Ectodermal cell (in vitro differentiated cells): Measurements from ENCODE around the gene KIAA1958.
"Not testable (repeated sequence)": the region's sequence is repeated elsewhere in the genome, so short reads cannot be mapped to it uniquely, and the experiment has no call there.

ENCODE experiments used
- H3K27ac ChIP-seq: 2 replicates; pipeline ENCODE4 v1.7.0; 2013; ENCODE audit warnings: mild to moderate bottlenecking, low read depth, low read length; ENCODE audit not compliant: insufficient read depth, poor library complexity, severe bottlenecking
- H3K27me3 ChIP-seq: 2 replicates; pipeline ENCODE4 v1.7.0; 2013; ENCODE audit warnings: mild to moderate bottlenecking, low read length; ENCODE audit not compliant: insufficient read depth, control insufficient read depth, poor library complexity, severe bottlenecking
- H3K36me3 ChIP-seq: one replicate; pipeline ENCODE4 v1.7.0; 2013; ENCODE audit warnings: low read length; ENCODE audit not compliant: control insufficient read depth, insufficient read depth
- H3K4me1 ChIP-seq: one replicate; pipeline ENCODE4 v1.7.0; 2013; ENCODE audit warnings: low read length; ENCODE audit not compliant: control insufficient read depth, insufficient read depth
- H3K4me3 ChIP-seq: 2 replicates; pipeline ENCODE4 v1.7.0; 2013; ENCODE audit warnings: low read depth, low read length, control low read depth; ENCODE audit not compliant: insufficient read depth
- H3K9me3 ChIP-seq: 2 replicates; pipeline ENCODE4 v1.7.0; 2013; ENCODE audit warnings: mild to moderate bottlenecking, low read length, moderate library complexity; ENCODE audit not compliant: control insufficient read depth
- WGBS, 2 experiments: methylation state at CpG; one replicate each; pipeline ENCODE4 v1.1.7; 2013; ENCODE audit warnings: missing lambda C conversion rate in 2 of 2; 5-methylcytosine and 5-hydroxymethylcytosine counted together

KIAA1958 gene

DNA sequence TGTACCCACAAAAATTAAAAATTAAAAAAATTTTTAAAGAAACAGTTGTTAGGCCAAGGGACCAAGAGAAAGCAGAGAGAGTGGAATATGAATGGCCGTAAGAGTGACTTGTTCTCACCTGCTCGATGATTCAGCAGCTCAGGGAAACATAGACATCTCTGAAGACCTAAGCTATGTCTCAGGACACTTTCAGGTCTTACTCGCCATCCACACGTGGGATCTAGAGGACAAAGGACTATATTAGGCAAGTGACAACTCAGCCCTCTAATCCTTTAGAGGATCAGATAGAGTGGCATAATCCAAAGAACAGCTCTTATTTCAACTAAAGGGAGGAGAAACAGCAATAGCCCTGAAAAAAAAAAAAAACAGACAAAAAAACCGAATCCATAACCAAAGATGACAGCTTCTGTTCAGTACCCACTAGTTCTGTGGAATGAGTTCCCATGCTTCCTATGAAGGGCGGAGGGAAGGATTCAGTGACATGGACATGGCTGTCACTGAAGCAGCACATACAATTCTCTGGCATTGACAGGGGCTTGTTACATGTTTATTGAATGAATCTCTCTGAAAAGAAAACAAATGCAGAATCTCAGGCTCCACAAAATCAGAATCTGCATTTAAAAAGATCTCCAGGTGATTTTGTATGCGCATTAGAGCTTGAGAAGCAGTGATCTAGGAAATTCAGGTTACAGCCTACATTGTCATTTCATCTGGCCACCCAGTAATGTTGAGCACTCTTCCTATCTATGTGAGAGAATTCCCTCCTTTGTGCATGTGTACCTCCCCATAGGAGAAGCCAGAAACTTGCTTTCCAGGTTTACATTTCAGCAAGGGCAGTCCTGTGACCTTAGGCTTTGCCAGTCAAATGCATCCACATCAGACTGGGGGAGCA, 96.0 kb downstream of the KIAA1958 start:
- WGBS, 2 experiments, result 75% methylated on average over 7 of the region's 7 CpGs
- peaks cover 4% of the 10 kb centered on the region for H3K4me1 ChIP-seq
- no peaks in the 10 kb centered on the region for H3K9me3 ChIP-seq
- no peaks in the 10 kb centered on the region for H3K36me3 ChIP-seq
- H3K4me3 ChIP-seq, result no peak overlapping the region
- no peak overlapping the region for H3K27ac ChIP-seq
- no peaks in the 10 kb centered on the region for H3K27me3 ChIP-seq

DNA sequence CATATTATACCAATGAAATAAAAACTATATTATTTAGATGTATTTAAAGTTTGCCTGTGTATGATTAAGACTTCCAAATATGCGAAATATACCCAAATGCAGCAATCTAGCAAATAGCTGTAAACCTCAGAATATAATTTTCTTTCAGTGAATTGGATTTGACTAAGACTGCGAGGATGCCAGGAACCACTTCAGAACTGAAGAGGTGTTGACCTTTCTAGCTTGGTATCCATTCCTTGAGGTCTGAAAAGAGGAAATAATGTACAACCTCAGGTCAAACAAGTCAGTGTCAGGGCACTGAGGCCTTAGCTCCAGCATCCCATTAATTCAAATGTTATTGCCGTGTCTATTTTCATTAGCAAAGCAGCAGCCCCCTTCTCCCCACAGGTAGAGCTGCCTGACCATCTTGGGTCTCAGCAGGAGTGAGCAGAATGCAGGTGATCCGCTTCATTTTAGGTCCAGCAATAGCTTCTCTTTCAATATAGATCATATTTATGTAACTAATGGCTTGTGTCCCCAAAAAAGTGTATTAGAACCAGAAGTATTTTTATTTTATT, 100.0 kb downstream of the KIAA1958 start:
- 89 to 99% methylated on average over 3 to 4 of the region's 4 CpGs for WGBS, 2 experiments
- Histone ChIP-seq H3K27me3 (no peaks in the 10 kb centered on the region), H3K27ac (no peak overlapping the region), H3K4me3 (no peak overlapping the region), H3K9me3 (no peaks in the 10 kb centered on the region), H3K4me1 (no peaks in the 10 kb centered on the region), H3K36me3 (no peaks in the 10 kb centered on the region)

DNA sequence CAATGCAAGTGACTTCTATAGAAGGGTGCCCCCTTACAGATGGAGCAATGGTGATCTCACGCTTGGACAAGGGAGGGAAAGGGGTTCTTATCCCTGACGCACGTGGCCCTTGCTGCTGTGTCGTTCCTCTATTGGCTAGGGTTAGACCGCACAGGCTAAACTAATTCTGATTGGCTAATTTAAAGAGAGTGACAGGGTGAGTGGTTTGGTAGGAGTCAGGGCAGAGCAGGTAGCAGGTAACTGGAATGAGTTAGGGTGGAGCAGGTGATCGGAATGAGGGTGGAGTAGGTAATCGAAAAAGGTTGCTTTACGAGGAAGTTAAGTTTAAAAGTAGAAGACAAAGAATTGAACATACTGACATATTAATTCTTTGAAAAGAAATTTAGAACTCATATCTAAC, 105.2 kb downstream of the KIAA1958 start:
- not testable (repeated sequence) for H3K27me3 ChIP-seq, H3K4me3 ChIP-seq, H3K4me1 ChIP-seq, H3K27ac ChIP-seq, H3K9me3 ChIP-seq, H3K36me3 ChIP-seq
- WGBS, 2 experiments, result 89 to 94% methylated on average over 6 to 8 of the region's 8 CpGs

DNA sequence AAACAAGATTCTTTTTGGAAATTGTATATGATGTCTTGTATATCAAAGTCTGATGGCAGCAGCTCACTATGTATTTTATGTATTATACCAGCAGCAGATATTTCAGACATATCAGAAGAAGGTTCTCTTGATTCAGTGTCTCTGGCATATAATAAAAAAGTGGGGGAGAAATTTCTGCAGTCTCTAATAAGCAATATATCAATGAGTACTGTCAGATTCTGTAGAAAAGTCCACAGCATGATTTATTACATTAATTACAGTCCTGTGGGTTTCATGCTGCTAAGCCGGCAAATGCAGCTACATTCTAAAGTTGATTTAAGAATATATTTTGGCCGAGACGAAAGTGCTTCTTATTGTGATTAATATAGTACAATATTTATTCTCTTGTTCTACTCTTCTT, 113.1 kb downstream of the KIAA1958 start:
- H3K9me3 ChIP-seq, result no peaks in the 10 kb centered on the region
- H3K36me3 ChIP-seq, result no peaks in the 10 kb centered on the region
- no peaks in the 10 kb centered on the region for H3K4me1 ChIP-seq
- H3K27me3 ChIP-seq, result no peaks in the 10 kb centered on the region
- H3K4me3 ChIP-seq, result no peak overlapping the region
- 88 to 100% methylated on average over 1 to 3 of the region's 3 CpGs for WGBS, 2 experiments
- no peak overlapping the region for H3K27ac ChIP-seq

DNA sequence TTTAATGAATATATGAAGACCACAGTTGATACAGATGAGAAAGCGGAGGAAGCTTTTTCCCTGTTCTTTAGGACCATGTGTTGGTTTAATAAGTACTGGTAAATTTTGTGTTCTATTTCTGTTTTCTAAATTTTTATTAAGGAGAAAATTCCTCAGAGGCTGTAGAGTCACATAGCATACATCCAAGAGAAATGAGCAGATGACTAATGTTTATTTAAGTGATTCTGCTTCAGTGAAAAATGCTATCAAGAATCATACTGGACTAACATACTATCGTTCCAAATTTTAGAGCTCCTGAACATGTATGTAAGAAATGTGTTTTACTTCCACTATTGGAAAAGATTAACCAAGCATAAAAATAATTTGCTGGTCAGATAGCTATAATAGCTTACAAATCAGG, 115.0 kb downstream of the KIAA1958 start:
- no peaks in the 10 kb centered on the region for H3K9me3 ChIP-seq
- no peaks in the 10 kb centered on the region for H3K4me1 ChIP-seq
- H3K27ac ChIP-seq, result no peak overlapping the region
- 95 to 100% methylated on average over 1 to 2 of the region's 2 CpGs for WGBS, 2 experiments
- H3K4me3 ChIP-seq, result no peak overlapping the region
- no peaks in the 10 kb centered on the region for H3K27me3 ChIP-seq
- no peaks in the 10 kb centered on the region for H3K36me3 ChIP-seq

DNA sequence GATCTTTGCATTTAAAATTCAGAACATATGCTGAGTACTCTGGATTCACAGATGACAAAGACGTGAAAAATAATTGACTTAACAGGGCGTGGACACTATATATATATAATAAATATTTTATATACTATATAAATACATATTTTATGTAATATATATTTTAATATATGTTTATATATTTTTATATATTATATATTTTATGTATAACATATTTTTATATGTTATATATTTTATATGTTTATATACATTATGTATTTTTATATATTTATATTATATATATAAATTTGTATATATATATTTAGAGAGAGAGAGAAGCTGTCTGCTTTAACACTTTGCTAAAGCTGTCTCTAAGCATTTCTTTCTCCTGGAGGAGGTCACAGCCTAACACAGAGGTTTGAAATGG, 118.2 kb downstream of the KIAA1958 start:
- no peaks in the 10 kb centered on the region for H3K27me3 ChIP-seq
- no peaks in the 10 kb centered on the region for H3K9me3 ChIP-seq
- no peaks in the 10 kb centered on the region for H3K36me3 ChIP-seq
- WGBS, 2 experiments, result no CpG with 5 or more reads among the region's 2 CpGs
- no peaks in the 10 kb centered on the region for H3K4me1 ChIP-seq
- no peak overlapping the region for H3K27ac ChIP-seq
- no peak overlapping the region for H3K4me3 ChIP-seq

DNA sequence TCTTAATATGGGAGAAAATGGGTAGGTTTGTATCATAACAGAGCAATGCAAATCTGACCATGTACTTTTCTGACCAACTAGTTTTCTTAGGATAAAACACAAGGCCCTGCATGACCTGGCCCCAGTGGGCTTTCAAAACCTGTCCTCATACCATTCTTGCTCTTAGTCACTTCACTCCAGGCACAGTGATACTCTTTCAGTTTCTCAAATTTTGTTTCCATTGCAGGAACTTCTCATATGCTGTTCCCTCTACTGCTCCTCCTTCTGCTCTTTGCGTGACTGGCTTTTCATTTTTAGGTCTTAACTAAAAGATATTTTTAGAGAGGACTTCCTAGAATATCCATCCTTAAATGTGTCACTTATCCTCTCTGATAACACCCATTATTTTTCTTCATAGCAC, 118.9 kb downstream of the KIAA1958 start:
- no peak overlapping the region for H3K4me3 ChIP-seq
- H3K4me1 ChIP-seq, result no peaks in the 10 kb centered on the region
- 95 to 100% methylated on average over 1 of the region's 1 CpG for WGBS, 2 experiments
- no peaks in the 10 kb centered on the region for H3K36me3 ChIP-seq
- no peaks in the 10 kb centered on the region for H3K9me3 ChIP-seq
- H3K27ac ChIP-seq, result no peak overlapping the region
- no peaks in the 10 kb centered on the region for H3K27me3 ChIP-seq

DNA sequence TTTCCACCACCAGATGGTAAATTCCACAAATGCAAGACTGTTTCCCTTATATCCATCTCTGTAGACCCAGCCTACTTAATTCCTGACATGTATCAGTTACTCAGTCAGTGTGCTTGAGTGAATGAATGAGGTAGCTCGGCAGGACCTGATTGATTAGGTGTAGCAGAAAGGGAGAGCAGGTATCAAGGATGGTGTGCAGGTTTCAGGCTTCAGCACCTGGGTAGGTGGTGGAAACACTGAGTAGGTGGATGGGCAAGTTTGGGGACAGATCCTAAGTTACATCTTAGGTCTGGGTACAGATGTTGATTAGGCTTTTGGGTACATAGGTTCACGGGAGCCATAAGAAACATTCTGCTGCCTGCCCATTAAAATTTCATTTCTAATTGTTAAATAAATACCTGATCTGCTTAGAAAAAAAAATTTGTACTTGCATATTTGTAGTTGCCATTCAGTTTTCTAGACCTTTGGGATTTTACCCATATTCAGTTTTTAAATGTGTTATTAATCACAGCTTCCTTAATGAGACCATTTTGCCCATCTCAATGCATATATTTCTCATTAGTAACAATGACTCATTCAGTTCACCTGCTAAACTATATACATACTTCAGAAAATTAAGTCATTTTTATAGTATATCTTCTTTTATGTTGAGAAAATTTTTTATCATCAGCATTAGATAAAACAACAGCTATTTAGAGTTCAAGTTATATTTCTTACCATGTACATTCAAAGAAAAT, 119.5 kb downstream of the KIAA1958 start:
- Histone ChIP-seq H3K27me3 (no peaks in the 10 kb centered on the region), H3K4me3 (no peak overlapping the region), H3K27ac (no peak overlapping the region), H3K4me1 (no peaks in the 10 kb centered on the region), H3K36me3 (no peaks in the 10 kb centered on the region), H3K9me3 (no peaks in the 10 kb centered on the region)
- 87 to 99% methylated on average over 1 to 2 of the region's 2 CpGs for WGBS, 2 experiments

DNA sequence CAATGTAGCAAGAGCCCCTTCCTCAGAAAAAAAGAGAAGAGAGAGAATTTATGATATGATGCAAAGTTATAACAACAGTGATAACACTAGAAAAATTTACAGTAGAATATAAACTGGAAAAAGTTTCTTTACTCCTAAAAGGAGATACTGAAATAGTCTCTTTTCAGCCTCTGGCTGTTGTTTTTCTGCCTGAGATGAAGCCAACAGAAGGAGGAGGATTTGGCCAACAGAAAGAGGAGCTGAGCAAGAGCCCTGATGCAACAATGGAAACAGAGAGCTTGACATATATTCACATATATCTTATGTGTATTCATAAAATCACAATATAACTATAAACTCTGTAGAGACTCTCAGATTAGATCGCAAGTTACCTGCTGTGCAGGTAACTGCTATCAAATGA, 122.2 kb downstream of the KIAA1958 start:
- no peaks in the 10 kb centered on the region for H3K27me3 ChIP-seq
- H3K9me3 ChIP-seq, result no peaks in the 10 kb centered on the region
- H3K36me3 ChIP-seq, result no peaks in the 10 kb centered on the region
- H3K4me3 ChIP-seq, result no peak overlapping the region
- 92 to 100% methylated on average over 1 of the region's 1 CpG for WGBS, 2 experiments
- H3K27ac ChIP-seq, result no peak overlapping the region
- H3K4me1 ChIP-seq, result no peaks in the 10 kb centered on the region

DNA sequence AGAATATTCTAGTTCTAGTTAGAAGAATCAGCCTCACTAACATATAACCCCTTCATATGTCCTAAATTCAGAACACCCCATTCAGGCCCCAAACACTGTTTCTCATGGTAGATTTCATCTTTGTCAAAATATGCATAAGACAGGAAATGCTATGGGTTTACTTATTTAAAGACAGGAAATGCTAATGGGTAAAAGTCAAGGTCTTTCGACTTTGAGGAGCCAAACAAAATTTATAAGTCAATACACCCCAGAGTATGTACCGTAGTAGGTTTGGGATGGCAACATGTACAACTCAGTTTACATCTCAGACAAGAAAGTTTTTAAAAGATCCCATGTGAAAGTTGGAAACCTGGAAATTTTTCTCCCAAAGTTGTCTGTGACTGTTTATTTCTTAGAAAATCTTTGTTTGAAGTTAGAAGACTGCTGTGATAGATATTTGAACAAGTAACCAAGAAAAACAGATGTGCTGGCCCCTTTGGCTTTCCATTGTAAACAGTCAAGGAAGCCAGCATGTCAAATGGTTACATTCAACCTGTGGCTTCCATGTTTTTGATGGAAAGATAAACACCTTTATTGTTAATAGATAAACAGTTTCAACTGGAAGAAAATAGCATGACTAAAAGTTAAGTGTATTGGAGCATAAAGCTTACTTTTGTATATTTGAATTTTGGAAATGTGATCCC, 129.1 kb downstream of the KIAA1958 start:
- no peaks in the 10 kb centered on the region for H3K27me3 ChIP-seq
- peaks cover 6% of the 10 kb centered on the region for H3K4me1 ChIP-seq
- H3K9me3 ChIP-seq, result no peaks in the 10 kb centered on the region
- peaks cover 5% of the 10 kb centered on the region for H3K36me3 ChIP-seq
- 33 to 70% methylated on average over 1 to 2 of the region's 2 CpGs for WGBS, 2 experiments
- H3K4me3 ChIP-seq, result no peak overlapping the region
- no peak overlapping the region for H3K27ac ChIP-seq
